Measurements from ENCODE around the gene KNL1. TPM values are rescaled to one million over a fixed set of nuclear protein-coding genes. Genes with fewer than 3 reads are reported as not detected.

The KNL1 gene
- total and polyA plus RNA-seq, 4 donors: 0.45 to 5.4 (median 0.74) TPM

DNA sequence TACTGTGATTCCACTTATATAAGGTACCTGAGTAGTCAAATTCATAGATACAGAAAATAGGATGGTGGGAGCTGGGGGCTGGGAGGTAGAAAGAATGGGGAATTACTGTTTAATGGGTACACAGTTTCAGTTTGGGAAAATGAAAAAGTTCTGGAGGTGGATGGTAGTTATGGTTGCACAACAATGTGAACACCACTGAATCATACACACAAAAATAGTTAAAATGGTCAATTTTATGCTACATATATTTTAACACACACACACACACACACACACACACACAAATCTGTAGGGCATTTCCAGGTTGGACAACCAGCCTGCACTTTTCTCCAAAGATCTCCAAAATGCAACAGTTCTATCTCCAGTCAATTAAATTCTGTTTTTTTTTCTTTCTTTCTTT lies 30.6 kb upstream of the KNL1 start:
- Histone ChIP-seq H3K4me3 (no peak overlapping the region), H3K9me3 (ENCODE audit: control insufficient read depth in 4 of 4, insufficient read depth in 3 of 4, low read length in 3 of 4) (no peaks in the 10 kb centered on the region), H3K4me1 (ENCODE audit: control insufficient read depth in 5 of 5, insufficient read depth in 5 of 5, low read length in 5 of 5) (peaks cover 0 to 10% (median 0%) of the 10 kb centered on the region in 5 donors), H3K27me3 (ENCODE audit: control insufficient read depth in 3 of 3, insufficient read depth in 3 of 3, low read length in 2 of 3) (no peaks in the 10 kb centered on the region), H3K9ac (ENCODE audit: insufficient read depth in 1 of 2, low read length in 2 of 2) (no peak overlapping the region), H3K27ac (ENCODE audit: low read depth in 1 of 2, low read length in 1 of 2) (no peak overlapping the region), H3K36me3 (ENCODE audit: control insufficient read depth in 4 of 4, insufficient read depth in 4 of 4, low read length in 4 of 4) (peaks cover under 1 to 8% (median 4%) of the 10 kb centered on the region in 4 donors)
- TF ChIP-seq, protein P1, sequence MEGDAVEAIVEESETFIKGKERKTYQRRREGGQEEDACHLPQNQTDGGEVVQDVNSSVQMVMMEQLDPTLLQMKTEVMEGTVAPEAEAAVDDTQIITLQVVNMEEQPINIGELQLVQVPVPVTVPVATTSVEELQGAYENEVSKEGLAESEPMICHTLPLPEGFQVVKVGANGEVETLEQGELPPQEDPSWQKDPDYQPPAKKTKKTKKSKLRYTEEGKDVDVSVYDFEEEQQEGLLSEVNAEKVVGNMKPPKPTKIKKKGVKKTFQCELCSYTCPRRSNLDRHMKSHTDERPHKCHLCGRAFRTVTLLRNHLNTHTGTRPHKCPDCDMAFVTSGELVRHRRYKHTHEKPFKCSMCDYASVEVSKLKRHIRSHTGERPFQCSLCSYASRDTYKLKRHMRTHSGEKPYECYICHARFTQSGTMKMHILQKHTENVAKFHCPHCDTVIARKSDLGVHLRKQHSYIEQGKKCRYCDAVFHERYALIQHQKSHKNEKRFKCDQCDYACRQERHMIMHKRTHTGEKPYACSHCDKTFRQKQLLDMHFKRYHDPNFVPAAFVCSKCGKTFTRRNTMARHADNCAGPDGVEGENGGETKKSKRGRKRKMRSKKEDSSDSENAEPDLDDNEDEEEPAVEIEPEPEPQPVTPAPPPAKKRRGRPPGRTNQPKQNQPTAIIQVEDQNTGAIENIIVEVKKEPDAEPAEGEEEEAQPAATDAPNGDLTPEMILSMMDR (IDR thresholded peaks at IDR 0.05; ENCODE audit: control extremely low read depth, extremely low read depth): no peak
- DNase-seq (no peak), ATAC-seq (ENCODE audit: insufficient read depth, low FRiP score) (no peak)

DNA sequence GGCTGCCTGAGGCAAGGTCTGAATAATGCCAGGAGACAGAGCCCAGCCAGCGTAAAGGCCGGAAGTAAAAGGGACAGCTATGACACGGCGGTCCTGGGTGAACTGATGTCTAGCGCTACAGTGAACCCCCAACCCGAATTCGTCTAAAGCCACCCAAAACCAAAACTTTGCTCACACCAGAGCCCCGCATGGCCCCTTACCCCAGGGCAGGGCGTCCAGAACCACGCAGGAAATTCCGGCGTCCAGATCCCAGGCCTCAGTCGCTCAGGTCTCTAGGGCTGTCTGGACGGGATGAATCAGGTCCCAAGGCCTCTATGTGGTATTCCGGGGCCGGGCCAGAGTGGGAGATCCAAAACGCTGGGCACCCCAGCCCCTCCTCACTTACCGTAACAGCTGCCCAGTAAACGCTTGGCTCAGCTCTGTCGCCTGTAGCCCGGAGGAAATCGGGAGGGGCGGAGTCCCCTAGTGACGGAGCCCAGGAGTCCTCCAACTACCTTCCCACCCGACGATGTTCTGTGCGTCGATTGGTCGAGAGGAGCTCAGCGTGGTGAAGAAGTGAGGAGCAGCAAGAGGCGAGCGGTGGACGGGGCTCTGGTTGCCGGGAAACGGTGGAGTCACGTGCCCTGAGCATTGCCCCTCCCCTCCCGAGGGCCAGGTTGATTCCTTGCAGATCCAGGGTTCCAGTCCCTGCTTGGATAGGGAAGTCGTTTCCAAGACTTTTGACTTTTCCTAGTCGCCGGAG lies 29.3 kb upstream of the KNL1 start, which contains the start of gene CCDC32:
CCDC32 (minus strand) TSS at position 452 of the 742 bp plus-strand sequence. CDS start 2,027 bp downstream, outside the sequence.
- Histone ChIP-seq H3K4me3 (peak within 1 kb of the TSS; percentile 64), H3K9me3 (ENCODE audit: control insufficient read depth in 4 of 4, insufficient read depth in 3 of 4, low read length in 3 of 4) (no peaks in the 10 kb centered on the region), H3K27me3 (ENCODE audit: control insufficient read depth in 3 of 3, insufficient read depth in 3 of 3, low read length in 2 of 3) (no peaks in the 10 kb centered on the region), H3K27ac (ENCODE audit: low read depth in 1 of 2, low read length in 1 of 2) (peak within 1 kb of the TSS; percentile 93 to 99), H3K36me3 (ENCODE audit: control insufficient read depth in 4 of 4, insufficient read depth in 4 of 4, low read length in 4 of 4) (peaks cover 0 to 8% (median 4%) of the 10 kb centered on the region in 4 donors), H3K9ac (ENCODE audit: insufficient read depth in 1 of 2, low read length in 2 of 2) (peak within 1 kb of the TSS; percentile 60 to 90), H3K4me1 (ENCODE audit: control insufficient read depth in 5 of 5, insufficient read depth in 5 of 5, low read length in 5 of 5) (peaks cover 0 to 15% (median 0%) of the 10 kb centered on the region in 5 donors)
- ATAC-seq (ENCODE audit: insufficient read depth, low FRiP score) (peak; percentile 95), DNase-seq (peak; percentile 99)
- TF ChIP-seq, protein P1 (IDR thresholded peaks at IDR 0.05; ENCODE audit: control extremely low read depth, extremely low read depth): no peak
- WGBS, 2 donors: 0 to 1% methylated on average over 40 of the region's 40 CpGs

DNA sequence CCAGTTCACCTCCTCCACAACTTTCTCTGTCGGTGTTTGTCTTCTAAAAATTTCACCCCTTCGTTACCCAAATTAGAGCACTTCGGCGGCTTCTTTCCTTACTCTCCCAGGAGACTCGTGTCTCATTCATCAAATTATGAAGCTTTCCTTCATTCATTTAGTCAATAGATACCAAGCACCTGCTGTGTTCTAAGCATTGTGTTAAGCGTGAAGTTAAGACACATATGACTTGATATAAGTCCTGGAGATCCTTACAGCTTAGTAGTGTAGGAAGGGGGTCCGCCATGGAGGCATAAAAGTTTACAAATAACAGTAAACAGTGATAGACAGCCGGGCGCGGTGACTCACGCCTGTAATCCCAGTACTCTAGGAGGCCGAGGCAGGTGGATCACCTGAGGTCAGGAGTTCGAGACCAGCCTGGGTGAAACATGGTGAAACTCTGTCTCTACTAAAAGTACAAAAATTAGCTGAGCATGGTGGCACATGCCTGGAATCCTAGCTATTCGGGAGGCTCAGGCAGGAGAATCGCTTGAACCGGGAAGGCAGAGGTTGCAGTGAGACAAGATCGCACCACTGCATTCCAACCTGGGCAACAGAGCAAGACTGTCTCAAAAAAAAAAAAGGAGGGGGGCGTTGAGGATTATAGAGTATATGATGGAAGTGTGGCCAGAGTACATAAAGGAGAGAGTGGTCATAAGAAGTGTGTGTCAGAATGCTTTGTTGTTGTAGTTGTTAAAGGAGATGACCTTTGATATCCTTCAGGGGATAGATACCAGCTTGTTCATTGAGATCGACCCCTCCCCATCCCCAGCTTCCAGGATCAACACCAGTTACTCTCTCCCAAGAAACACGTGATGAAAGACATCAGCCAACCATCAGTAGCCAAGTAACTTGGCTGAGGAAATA lies 28.5 kb upstream of the KNL1 start:
- ATAC-seq (ENCODE audit: insufficient read depth, low FRiP score) (no peak), DNase-seq (no peak)
- H3K9me3 ChIP-seq (ENCODE audit: control insufficient read depth in 4 of 4, insufficient read depth in 3 of 4, low read length in 3 of 4): no peaks in the 10 kb centered on the region
- WGBS, 2 donors: 41 to 55% methylated on average over 19 to 20 of the region's 20 CpGs
- no peak overlapping the region for H3K4me3 ChIP-seq
- H3K36me3 ChIP-seq (ENCODE audit: control insufficient read depth in 4 of 4, insufficient read depth in 4 of 4, low read length in 4 of 4): peaks cover 0 to 8% (median 5%) of the 10 kb centered on the region in 4 donors
- no peaks in the 10 kb centered on the region for H3K27me3 ChIP-seq (ENCODE audit: control insufficient read depth in 3 of 3, insufficient read depth in 3 of 3, low read length in 2 of 3)
- peaks cover 0 to 23% (median 7%) of the 10 kb centered on the region in 5 donors for H3K4me1 ChIP-seq (ENCODE audit: control insufficient read depth in 5 of 5, insufficient read depth in 5 of 5, low read length in 5 of 5)
- TF ChIP-seq, protein P1 (IDR thresholded peaks at IDR 0.05; ENCODE audit: control extremely low read depth, extremely low read depth): no peak
- H3K27ac ChIP-seq (ENCODE audit: low read depth in 1 of 2, low read length in 1 of 2): peak overlapping the region; percentile 39 to 69
- peak overlapping the region in 1 of 2 donors; percentile 88 for H3K9ac ChIP-seq (ENCODE audit: insufficient read depth in 1 of 2, low read length in 2 of 2)

Data from lung (tissue), 12 donors.